ENCODE data around the gene CEP41. TPM values are rescaled to one million over a fixed set of nuclear protein-coding genes. Genes with fewer than 3 reads are reported as not detected.

The CEP41 gene
- total RNA-seq, 1 donor from 2014 or later, result 10.0 TPM

DNA sequence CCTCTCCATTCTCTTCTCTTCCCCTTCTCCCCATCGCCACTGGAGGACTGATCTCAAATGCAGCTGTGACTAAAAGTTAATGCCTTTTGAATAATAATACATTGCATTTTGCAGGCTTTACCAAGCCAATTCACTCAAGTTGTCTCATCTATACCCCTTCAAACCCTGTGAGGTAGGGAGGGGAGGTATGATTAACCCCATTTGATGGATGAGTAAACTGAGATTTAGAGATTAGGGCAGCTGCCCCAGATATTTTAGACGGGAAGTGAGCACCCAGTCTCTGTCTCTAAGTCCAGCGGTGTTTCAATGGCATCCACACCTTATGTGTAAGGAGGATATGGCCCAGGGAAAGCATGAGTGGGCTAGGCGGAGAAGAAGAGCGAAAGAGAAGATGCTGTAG, 95.1 kb downstream of the CEP41 start:
- TF ChIP-seq, protein P1, sequence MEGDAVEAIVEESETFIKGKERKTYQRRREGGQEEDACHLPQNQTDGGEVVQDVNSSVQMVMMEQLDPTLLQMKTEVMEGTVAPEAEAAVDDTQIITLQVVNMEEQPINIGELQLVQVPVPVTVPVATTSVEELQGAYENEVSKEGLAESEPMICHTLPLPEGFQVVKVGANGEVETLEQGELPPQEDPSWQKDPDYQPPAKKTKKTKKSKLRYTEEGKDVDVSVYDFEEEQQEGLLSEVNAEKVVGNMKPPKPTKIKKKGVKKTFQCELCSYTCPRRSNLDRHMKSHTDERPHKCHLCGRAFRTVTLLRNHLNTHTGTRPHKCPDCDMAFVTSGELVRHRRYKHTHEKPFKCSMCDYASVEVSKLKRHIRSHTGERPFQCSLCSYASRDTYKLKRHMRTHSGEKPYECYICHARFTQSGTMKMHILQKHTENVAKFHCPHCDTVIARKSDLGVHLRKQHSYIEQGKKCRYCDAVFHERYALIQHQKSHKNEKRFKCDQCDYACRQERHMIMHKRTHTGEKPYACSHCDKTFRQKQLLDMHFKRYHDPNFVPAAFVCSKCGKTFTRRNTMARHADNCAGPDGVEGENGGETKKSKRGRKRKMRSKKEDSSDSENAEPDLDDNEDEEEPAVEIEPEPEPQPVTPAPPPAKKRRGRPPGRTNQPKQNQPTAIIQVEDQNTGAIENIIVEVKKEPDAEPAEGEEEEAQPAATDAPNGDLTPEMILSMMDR (IDR thresholded peaks at IDR 0.05), result no peak
- peaks cover 2% of the 10 kb centered on the region for H3K4me1 ChIP-seq
- intact Hi-C loops (cut with DNase I), result no loop called here
- H3K9me3 ChIP-seq, result no peaks in the 10 kb centered on the region
- no peak for ATAC-seq
- no peaks in the 10 kb centered on the region for H3K36me3 ChIP-seq
- H3K27me3 ChIP-seq (ENCODE audit: low read depth), result peaks cover 5% of the 10 kb centered on the region
- H3K27ac ChIP-seq, result no peak overlapping the region
- no peak overlapping the region for H3K4me3 ChIP-seq
- no peak for DNase-seq

DNA sequence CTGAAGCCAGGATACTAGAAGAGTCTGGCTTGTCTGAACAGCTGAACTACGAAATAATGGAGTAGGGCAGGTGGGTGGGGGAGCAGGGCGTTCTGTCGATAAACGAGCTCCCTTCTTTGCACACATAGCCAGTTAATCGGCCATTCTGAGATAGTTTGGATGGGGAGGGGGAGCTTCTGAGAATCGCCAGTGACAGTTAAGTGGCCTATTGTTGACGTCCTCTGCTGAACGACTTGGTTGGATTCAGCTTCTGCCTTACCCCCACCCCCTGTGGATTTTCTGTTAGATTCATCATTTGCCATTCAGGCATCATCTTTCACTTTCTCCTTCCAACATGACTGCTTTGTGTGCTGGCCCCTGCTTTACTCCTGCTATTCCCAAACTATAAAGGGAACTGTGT, 95.7 kb downstream of the CEP41 start:
- Histone ChIP-seq H3K27ac (no peak overlapping the region), H3K9me3 (no peaks in the 10 kb centered on the region), H3K4me3 (no peak overlapping the region), H3K36me3 (no peaks in the 10 kb centered on the region), H3K4me1 (no peaks in the 10 kb centered on the region), H3K27me3 (ENCODE audit: low read depth) (peaks cover 5% of the 10 kb centered on the region)
- TF ChIP-seq, protein P1 (IDR thresholded peaks at IDR 0.05), result no peak
- intact Hi-C loops (cut with DNase I), result no loop called here
- DNase-seq (no peak), ATAC-seq (no peak)

DNA sequence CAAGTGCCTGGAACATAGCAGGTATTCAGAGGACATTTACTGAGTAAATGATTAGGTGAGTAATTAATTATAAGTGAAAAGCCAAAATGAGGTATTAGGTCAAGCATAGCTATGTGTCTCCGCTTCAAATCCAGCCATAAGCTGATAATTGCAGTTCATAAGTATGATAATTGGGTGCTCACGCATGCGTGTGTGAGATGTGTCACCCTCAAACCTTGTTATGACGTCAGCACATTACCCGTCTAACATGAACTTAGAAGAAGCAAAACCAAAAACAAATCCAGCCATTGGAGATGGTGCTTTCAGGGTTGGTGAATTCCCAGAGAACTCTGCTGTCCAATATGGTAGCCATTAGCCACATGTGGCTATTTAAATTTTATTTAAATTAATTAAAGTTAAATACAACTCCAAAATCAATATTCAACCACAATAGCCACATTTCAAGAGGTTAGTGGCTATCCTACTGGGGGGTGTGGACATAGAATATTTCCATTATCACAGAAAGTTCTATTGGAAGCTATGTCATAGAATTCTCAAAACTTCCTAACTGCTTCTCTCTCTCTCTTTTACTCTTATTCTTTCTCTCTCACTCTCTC, 96.4 kb downstream of the CEP41 start, which contains the start of gene CPA5:
Gene CPA5 (plus strand): TSS at position 546 of the 596 bp plus-strand sequence. CDS start 1,670 bp downstream, outside the sequence.
- DNase-seq (no peak), ATAC-seq (no peak)
- Histone ChIP-seq H3K27me3 (ENCODE audit: low read depth) (peaks cover 5% of the 10 kb centered on the region), H3K36me3 (no peaks in the 10 kb centered on the region), H3K4me3 (no peak within 1 kb of the TSS), H3K4me1 (no peaks in the 10 kb centered on the region), H3K9me3 (no peaks in the 10 kb centered on the region), H3K27ac (no peak within 1 kb of the TSS)
- TF ChIP-seq, protein P1 (IDR thresholded peaks at IDR 0.05), result no peak
- intact Hi-C loops (cut with DNase I), result no loop called here

Other genes with a start within 250 kb of the CEP41 start
- gene TMEM209, start 235.6 kb downstream of the CEP41 start, total RNA-seq, result 21.7 TPM
- gene SSMEM1, start 233.2 kb downstream of the CEP41 start, total RNA-seq, result not detected
- gene CPA2, start 174.2 kb downstream of the CEP41 start, total RNA-seq, result not detected
- not detected for gene CPA4, start 147.9 kb downstream of the CEP41 start, total RNA-seq
- not detected for gene CPA5, start 96.2 kb downstream of the CEP41 start, total RNA-seq
- 0.30 TPM for gene CPA1, start 60.5 kb downstream of the CEP41 start, total RNA-seq
- gene MEST, start 51.1 kb upstream of the CEP41 start, total RNA-seq, result 34.7 TPM
- 16.9 TPM for gene COPG2, start 227.7 kb upstream of the CEP41 start, total RNA-seq
- gene TSGA13, start 245.5 kb upstream of the CEP41 start, total RNA-seq, result not detected

All from lower lobe of right lung (tissue), 2 donors.